ENCODE data around the gene WDHD1.

DNA sequence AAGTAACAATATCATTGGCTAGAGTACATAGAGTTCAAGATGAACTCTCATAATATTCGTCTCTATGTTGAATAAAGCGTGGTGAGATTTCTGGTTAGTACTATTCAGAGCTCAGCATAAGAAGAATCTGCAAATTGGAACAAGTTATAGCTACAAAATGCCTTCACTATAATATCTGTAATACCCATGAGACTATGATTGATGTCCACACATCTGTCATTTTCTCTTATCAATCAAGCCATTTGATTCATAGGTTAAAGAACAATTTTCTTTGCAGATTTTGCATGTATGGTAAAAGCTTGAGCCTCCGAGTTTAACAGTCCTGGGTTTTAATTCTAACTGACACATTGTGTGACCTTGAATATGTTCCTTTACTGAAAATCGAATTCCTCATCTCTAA is 1.6 kb upstream of the WDHD1 start:
- TF ChIP-seq, protein P1, sequence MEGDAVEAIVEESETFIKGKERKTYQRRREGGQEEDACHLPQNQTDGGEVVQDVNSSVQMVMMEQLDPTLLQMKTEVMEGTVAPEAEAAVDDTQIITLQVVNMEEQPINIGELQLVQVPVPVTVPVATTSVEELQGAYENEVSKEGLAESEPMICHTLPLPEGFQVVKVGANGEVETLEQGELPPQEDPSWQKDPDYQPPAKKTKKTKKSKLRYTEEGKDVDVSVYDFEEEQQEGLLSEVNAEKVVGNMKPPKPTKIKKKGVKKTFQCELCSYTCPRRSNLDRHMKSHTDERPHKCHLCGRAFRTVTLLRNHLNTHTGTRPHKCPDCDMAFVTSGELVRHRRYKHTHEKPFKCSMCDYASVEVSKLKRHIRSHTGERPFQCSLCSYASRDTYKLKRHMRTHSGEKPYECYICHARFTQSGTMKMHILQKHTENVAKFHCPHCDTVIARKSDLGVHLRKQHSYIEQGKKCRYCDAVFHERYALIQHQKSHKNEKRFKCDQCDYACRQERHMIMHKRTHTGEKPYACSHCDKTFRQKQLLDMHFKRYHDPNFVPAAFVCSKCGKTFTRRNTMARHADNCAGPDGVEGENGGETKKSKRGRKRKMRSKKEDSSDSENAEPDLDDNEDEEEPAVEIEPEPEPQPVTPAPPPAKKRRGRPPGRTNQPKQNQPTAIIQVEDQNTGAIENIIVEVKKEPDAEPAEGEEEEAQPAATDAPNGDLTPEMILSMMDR (conservative IDR thresholded peaks at IDR 0.05 in 1 of 2, IDR thresholded peaks at IDR 0.05 in 1 of 2; ENCODE audit: extremely low read depth in 1 of 2, insufficient read depth in 1 of 2, low read depth in 1 of 2, low read length in 2 of 2) = no peak
- no peak for TF ChIP-seq EZH2 (IDR thresholded peaks at IDR 0.05; ENCODE audit: borderline replicate concordance, low read length)

All from mammary epithelial cell (primary cell).